ENCODE data around the gene RBM8A.

RBM8A gene

GRCh38 chr1:145901312-145902021 lies 25.8 kb downstream of the RBM8A start:
- TF ChIP-seq MAX (IDR thresholded peaks at IDR 0.05; ENCODE audit: low read depth, low read length), result no peak
- TF ChIP-seq CTCF (IDR thresholded peaks at IDR 0.05; ENCODE audit: low read depth, low read length), result no peak
- TF ChIP-seq POLR2A (IDR thresholded peaks at IDR 0.05; ENCODE audit: extremely low read depth, insufficient read length), result no peak
- no peak for TF ChIP-seq MYC (IDR thresholded peaks at IDR 0.05; ENCODE audit: low read depth, low read length)
- peak; percentile 74 for DNase-seq (ENCODE audit: low read depth)
- H3K4me3 ChIP-seq (ENCODE audit: low read depth, low read length), result no peak overlapping the region

GRCh38 chr1:145898756-145899155 lies 28.5 kb downstream of the RBM8A start:
- TF ChIP-seq MYC (IDR thresholded peaks at IDR 0.05; ENCODE audit: low read depth, low read length), result no peak
- TF ChIP-seq CTCF (IDR thresholded peaks at IDR 0.05; ENCODE audit: low read depth, low read length), result no peak
- TF ChIP-seq MAX (IDR thresholded peaks at IDR 0.05; ENCODE audit: low read depth, low read length), result no peak
- TF ChIP-seq POLR2A (IDR thresholded peaks at IDR 0.05; ENCODE audit: extremely low read depth, insufficient read length), result no peak
- DNase-seq (ENCODE audit: low read depth), result no peak
- no peak overlapping the region for H3K4me3 ChIP-seq (ENCODE audit: low read depth, low read length)

- H3K4me3 ChIP-seq (ENCODE audit: low read depth, low read length), result no peak overlapping the region
- DNase-seq (ENCODE audit: low read depth), result no peak
- TF ChIP-seq MAX (IDR thresholded peaks at IDR 0.05; ENCODE audit: low read depth, low read length), result no peak
- TF ChIP-seq MYC (IDR thresholded peaks at IDR 0.05; ENCODE audit: low read depth, low read length), result no peak
- no peak for TF ChIP-seq POLR2A (IDR thresholded peaks at IDR 0.05; ENCODE audit: extremely low read depth, insufficient read length)
- TF ChIP-seq CTCF (IDR thresholded peaks at IDR 0.05; ENCODE audit: low read depth, low read length), result no peak
These were observed 29.3 kb downstream of the RBM8A start for GRCh38 chr1:145897969-145898368.

- no peak for TF ChIP-seq POLR2A (IDR thresholded peaks at IDR 0.05; ENCODE audit: extremely low read depth, insufficient read length)
- no peak for TF ChIP-seq MAX (IDR thresholded peaks at IDR 0.05; ENCODE audit: low read depth, low read length)
- no peak for TF ChIP-seq MYC (IDR thresholded peaks at IDR 0.05; ENCODE audit: low read depth, low read length)
- TF ChIP-seq CTCF (IDR thresholded peaks at IDR 0.05; ENCODE audit: low read depth, low read length), result no peak
- H3K4me3 ChIP-seq (ENCODE audit: low read depth, low read length), result no peak overlapping the region
- DNase-seq (ENCODE audit: low read depth), result no peak
These were observed 31.8 kb downstream of the RBM8A start for GRCh38 chr1:145895471-145895870.

- no peak overlapping the region for H3K4me3 ChIP-seq (ENCODE audit: low read depth, low read length)
- DNase-seq (ENCODE audit: low read depth), result no peak
- TF ChIP-seq MAX (IDR thresholded peaks at IDR 0.05; ENCODE audit: low read depth, low read length), result no peak
- TF ChIP-seq POLR2A (IDR thresholded peaks at IDR 0.05; ENCODE audit: extremely low read depth, insufficient read length), result no peak
- no peak for TF ChIP-seq MYC (IDR thresholded peaks at IDR 0.05; ENCODE audit: low read depth, low read length)
- TF ChIP-seq CTCF (IDR thresholded peaks at IDR 0.05; ENCODE audit: low read depth, low read length), result no peak
These were observed 33.8 kb downstream of the RBM8A start for GRCh38 chr1:145893306-145894055.

Measured in NB4 (cell line).